ENCODE measurements around the gene CAV1. TPM values are rescaled to one million over a fixed set of nuclear protein-coding genes. Genes with fewer than 3 reads are reported as not detected.

Gene CAV1
- total and polyA plus RNA-seq, 2 donors (not counting 1 experiment from before 2014, with no cell fraction given), result 461 to 1,245 TPM

DNA sequence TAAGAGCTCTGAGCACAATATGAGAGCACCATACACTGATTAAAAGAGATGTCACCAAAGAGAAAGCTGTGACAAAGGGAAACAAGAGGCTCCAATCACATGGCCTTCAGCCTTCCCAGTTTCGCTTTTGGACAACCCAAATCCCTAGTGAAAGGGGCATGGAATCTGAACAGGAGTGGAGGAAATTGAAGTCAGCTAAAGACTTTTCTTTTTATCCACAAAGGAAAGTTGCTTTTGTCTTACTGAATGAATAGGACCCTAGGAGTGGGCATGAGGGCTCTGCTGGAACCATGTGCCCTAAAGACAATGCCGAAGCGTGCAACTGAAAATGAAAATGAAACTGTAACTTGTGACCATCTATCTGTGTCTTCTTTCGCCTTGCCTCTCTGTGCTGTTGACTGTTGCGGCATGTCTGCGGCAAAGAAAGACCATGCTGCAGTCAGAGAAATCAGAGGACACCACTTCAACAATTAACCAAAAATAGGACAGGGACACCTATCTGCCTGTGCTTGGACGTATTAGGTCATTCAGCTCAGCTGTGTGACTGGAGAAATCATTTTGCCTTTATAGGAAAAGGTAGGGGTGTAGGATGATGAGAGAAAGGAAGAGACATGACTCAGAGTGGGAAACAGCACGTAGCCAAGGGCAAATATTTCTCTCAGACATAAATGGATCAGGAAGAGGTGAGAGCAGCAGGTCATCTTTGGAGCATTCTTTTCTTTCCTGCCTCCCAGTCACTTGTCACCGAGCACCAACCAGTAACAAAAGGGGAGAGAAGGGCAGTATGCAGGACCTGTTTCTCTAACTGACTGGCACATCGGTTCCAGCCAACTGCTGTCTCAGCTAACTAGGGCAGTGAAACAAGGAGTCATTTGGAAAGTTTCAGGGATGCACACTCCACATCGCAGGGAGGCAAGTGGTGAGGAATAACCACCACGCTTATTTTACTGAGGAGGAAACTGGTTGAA lies 13.0 kb upstream of the CAV1 start:
- Histone ChIP-seq H2AFZ (ENCODE audit: low read length) (peak overlapping the region; percentile 34), H3K27ac (ENCODE audit: insufficient read depth, low read length) (peak overlapping the region; percentile 80), H3K4me1 (ENCODE audit: control insufficient read depth, extremely low read depth, insufficient read depth, low read length) (peaks cover 4% of the 10 kb centered on the region), H3K4me2 (ENCODE audit: extremely low read depth, insufficient read depth, low read length) (peak overlapping the region; percentile 85), H3K9ac (ENCODE audit: insufficient read depth, low read length) (peak overlapping the region; percentile 8), H3K79me2 (ENCODE audit: control insufficient read depth, insufficient read depth, low read length) (no peaks in the 10 kb centered on the region), H3K4me3 (replicated peaks in 1 of 4; ENCODE audit: control extremely low read depth in 1 of 4, insufficient read depth in 1 of 4, low read depth in 3 of 4, low read length in 4 of 4) (peak overlapping the region; percentile 23 to 45 (median 28)), H3K36me3 (ENCODE audit: control insufficient read depth, insufficient read depth, low read length) (no peaks in the 10 kb centered on the region), H3K9me3 (ENCODE audit: control insufficient read depth, insufficient read depth, low read depth, low read length) (no peaks in the 10 kb centered on the region), H4K20me1 (ENCODE audit: control insufficient read depth, extremely low read depth, insufficient read depth, low read length) (no peaks in the 10 kb centered on the region), H3K27me3 (ENCODE audit: control insufficient read depth, insufficient read depth, low read length) (no peaks in the 10 kb centered on the region)
- TF ChIP-seq, protein P1, sequence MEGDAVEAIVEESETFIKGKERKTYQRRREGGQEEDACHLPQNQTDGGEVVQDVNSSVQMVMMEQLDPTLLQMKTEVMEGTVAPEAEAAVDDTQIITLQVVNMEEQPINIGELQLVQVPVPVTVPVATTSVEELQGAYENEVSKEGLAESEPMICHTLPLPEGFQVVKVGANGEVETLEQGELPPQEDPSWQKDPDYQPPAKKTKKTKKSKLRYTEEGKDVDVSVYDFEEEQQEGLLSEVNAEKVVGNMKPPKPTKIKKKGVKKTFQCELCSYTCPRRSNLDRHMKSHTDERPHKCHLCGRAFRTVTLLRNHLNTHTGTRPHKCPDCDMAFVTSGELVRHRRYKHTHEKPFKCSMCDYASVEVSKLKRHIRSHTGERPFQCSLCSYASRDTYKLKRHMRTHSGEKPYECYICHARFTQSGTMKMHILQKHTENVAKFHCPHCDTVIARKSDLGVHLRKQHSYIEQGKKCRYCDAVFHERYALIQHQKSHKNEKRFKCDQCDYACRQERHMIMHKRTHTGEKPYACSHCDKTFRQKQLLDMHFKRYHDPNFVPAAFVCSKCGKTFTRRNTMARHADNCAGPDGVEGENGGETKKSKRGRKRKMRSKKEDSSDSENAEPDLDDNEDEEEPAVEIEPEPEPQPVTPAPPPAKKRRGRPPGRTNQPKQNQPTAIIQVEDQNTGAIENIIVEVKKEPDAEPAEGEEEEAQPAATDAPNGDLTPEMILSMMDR (conservative IDR thresholded peaks at IDR 0.05 in 1 of 2, IDR thresholded peaks at IDR 0.05 in 1 of 2; ENCODE audit: low read depth in 1 of 2, low read length in 2 of 2), result no peak
- TF ChIP-seq EZH2 (IDR thresholded peaks at IDR 0.05; ENCODE audit: low read length, missing control alignments), result no peak
- DNase-seq (ENCODE audit: low read depth in 2 of 2), result peak; percentile 39 to 74

DNA sequence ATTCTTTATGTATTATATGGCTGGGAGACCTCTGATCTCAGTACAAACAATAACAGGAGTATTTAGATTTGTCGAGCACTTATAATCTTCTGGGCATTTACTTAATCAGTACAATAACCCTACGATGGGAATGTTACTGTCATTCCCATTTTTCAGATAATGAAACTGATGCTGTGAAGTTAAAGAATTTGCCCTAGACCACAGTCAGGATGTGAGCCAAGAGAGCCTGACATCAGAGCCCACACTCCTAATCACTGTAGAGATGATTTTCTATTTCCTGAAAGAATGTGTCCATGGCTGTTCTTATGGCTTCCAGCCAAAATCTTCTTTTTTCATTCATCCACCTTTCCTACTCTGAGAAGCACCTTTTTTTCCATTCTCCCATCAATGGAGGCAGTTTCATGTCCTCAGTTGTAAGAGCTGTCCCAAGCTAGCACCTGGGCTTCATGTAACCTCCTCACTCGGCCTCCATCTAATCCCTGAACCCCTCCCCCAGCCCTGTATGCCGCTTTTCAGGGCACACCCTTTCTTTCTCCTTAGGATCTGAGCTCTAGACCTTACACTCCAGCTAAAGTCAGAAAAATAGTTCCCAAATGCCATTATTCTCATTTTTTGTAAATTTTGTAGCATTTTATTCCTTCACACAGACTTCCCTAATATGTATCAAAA lies 12.2 kb upstream of the CAV1 start:
- Histone ChIP-seq H3K4me2 (ENCODE audit: extremely low read depth, insufficient read depth, low read length) (peak overlapping the region; percentile 85), H3K4me1 (ENCODE audit: control insufficient read depth, extremely low read depth, insufficient read depth, low read length) (peaks cover 4% of the 10 kb centered on the region), H3K27ac (ENCODE audit: insufficient read depth, low read length) (peak overlapping the region; percentile 80), H4K20me1 (ENCODE audit: control insufficient read depth, extremely low read depth, insufficient read depth, low read length) (no peaks in the 10 kb centered on the region), H3K9ac (ENCODE audit: insufficient read depth, low read length) (no peak overlapping the region), H3K27me3 (ENCODE audit: control insufficient read depth, insufficient read depth, low read length) (no peaks in the 10 kb centered on the region), H3K36me3 (ENCODE audit: control insufficient read depth, insufficient read depth, low read length) (no peaks in the 10 kb centered on the region), H3K4me3 (replicated peaks in 1 of 4; ENCODE audit: control extremely low read depth in 1 of 4, insufficient read depth in 1 of 4, low read depth in 3 of 4, low read length in 4 of 4) (no peak overlapping the region), H3K9me3 (ENCODE audit: control insufficient read depth, insufficient read depth, low read depth, low read length) (no peaks in the 10 kb centered on the region), H3K79me2 (ENCODE audit: control insufficient read depth, insufficient read depth, low read length) (no peaks in the 10 kb centered on the region), H2AFZ (ENCODE audit: low read length) (no peak overlapping the region)
- no peak for TF ChIP-seq EZH2 (IDR thresholded peaks at IDR 0.05; ENCODE audit: low read length, missing control alignments)
- TF ChIP-seq, protein P1 (conservative IDR thresholded peaks at IDR 0.05 in 1 of 2, IDR thresholded peaks at IDR 0.05 in 1 of 2; ENCODE audit: low read depth in 1 of 2, low read length in 2 of 2), result no peak
- peak; percentile 39 to 84 for DNase-seq (ENCODE audit: low read depth in 2 of 2)

DNA sequence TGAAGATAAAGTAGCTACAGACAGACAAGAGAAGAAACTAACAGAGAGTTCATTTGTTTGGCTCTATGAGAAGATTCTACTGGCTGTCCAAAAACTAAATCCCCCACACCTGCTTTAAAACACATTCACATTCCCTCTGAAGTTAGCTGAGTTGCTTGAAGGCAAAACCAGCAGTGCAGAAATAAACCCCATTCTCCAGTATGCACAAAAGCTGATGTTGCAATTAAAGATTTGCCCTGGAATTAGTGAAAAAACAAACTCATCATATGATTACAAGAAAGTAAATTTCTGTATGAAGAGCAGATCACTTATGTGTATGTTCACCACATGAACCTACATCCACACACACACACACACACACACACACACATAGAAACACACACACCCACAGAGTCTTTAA lies 9.3 kb upstream of the CAV1 start:
- no peaks in the 10 kb centered on the region for H4K20me1 ChIP-seq (ENCODE audit: control insufficient read depth, extremely low read depth, insufficient read depth, low read length)
- H3K27ac ChIP-seq (ENCODE audit: insufficient read depth, low read length), result no peak overlapping the region
- H3K36me3 ChIP-seq (ENCODE audit: control insufficient read depth, insufficient read depth, low read length), result no peaks in the 10 kb centered on the region
- no peak for TF ChIP-seq EZH2 (IDR thresholded peaks at IDR 0.05; ENCODE audit: low read length, missing control alignments)
- TF ChIP-seq, protein P1 (conservative IDR thresholded peaks at IDR 0.05 in 1 of 2, IDR thresholded peaks at IDR 0.05 in 1 of 2; ENCODE audit: low read depth in 1 of 2, low read length in 2 of 2), result no peak
- H3K79me2 ChIP-seq (ENCODE audit: control insufficient read depth, insufficient read depth, low read length), result no peaks in the 10 kb centered on the region
- H3K4me3 ChIP-seq (replicated peaks in 1 of 4; ENCODE audit: control extremely low read depth in 1 of 4, insufficient read depth in 1 of 4, low read depth in 3 of 4, low read length in 4 of 4), result no peak overlapping the region
- no peak overlapping the region for H2AFZ ChIP-seq (ENCODE audit: low read length)
- DNase-seq (ENCODE audit: low read depth in 2 of 2), result no peak
- peaks cover 4% of the 10 kb centered on the region for H3K4me1 ChIP-seq (ENCODE audit: control insufficient read depth, extremely low read depth, insufficient read depth, low read length)
- no peak overlapping the region for H3K4me2 ChIP-seq (ENCODE audit: extremely low read depth, insufficient read depth, low read length)
- H3K9ac ChIP-seq (ENCODE audit: insufficient read depth, low read length), result no peak overlapping the region
- H3K9me3 ChIP-seq (ENCODE audit: control insufficient read depth, insufficient read depth, low read depth, low read length), result no peaks in the 10 kb centered on the region
- no peaks in the 10 kb centered on the region for H3K27me3 ChIP-seq (ENCODE audit: control insufficient read depth, insufficient read depth, low read length)

All from fibroblast of lung (primary cell).